ENCODE data around the gene CKMT2.
"Not testable (repeated sequence)": the region's sequence is repeated elsewhere in the genome, so short reads cannot be mapped to it uniquely, and the experiment has no call there.

The CKMT2 gene

GRCh38 chr5:81252904-81253303 is 19.8 kb downstream of the CKMT2 start:
- DNase-seq: no peak

- DNase-seq: no peak
Observed at GRCh38 chr5:81253875-81254274, 20.8 kb downstream of the CKMT2 start.

- no peak for DNase-seq
Observed at GRCh38 chr5:81254886-81255559, 21.9 kb downstream of the CKMT2 start.

GRCh38 chr5:81256766-81257165 is 23.6 kb downstream of the CKMT2 start:
- no peak for DNase-seq

GRCh38 chr5:81262796-81263195 is 29.7 kb downstream of the CKMT2 start:
- not testable (repeated sequence) for DNase-seq

- no peak for DNase-seq
Observed at GRCh38 chr5:81265101-81265500, 32.0 kb downstream of the CKMT2 start.

- DNase-seq: no peak
Observed at GRCh38 chr5:81268521-81269196, 35.5 kb downstream of the CKMT2 start.

GRCh38 chr5:81269751-81270393 is 36.8 kb downstream of the CKMT2 start:
- no peak for DNase-seq

GRCh38 chr5:81270394-81271027 is 37.4 kb downstream of the CKMT2 start:
- DNase-seq: not testable (repeated sequence)

GRCh38 chr5:81283976-81284375 is 50.9 kb downstream of the CKMT2 start:
- DNase-seq: no peak

GRCh38 chr5:81286059-81286617 is 53.0 kb downstream of the CKMT2 start:
- DNase-seq: peak in 1 of 5 experiments; percentile 55

- DNase-seq: peak in 1 of 5 experiments; percentile 68
Observed at GRCh38 chr5:81288021-81288433, 54.9 kb downstream of the CKMT2 start.

GRCh38 chr5:81290146-81290545 is 57.0 kb downstream of the CKMT2 start:
- DNase-seq: no peak

- DNase-seq: no peak
Observed at GRCh38 chr5:81292130-81292529, 59.0 kb downstream of the CKMT2 start.

- peak in 1 of 5 experiments; percentile 70 for DNase-seq
Observed at GRCh38 chr5:81294021-81294420, 60.9 kb downstream of the CKMT2 start.

- peak in 1 of 5 experiments; percentile 67 for DNase-seq
Observed at GRCh38 chr5:81297531-81297930, 64.4 kb downstream of the CKMT2 start.

- DNase-seq: no peak
Observed at GRCh38 chr5:81300921-81301270, 67.8 kb downstream of the CKMT2 start.

GRCh38 chr5:81301271-81302015 is 68.3 kb downstream of the CKMT2 start, which contains the start of gene ZCCHC9:
TSS of gene ZCCHC9 (plus strand) at chr5:81301587. CDS start at chr5:81304758, 3,171 bp downstream.
- peak; percentile 83 to 98 (median 88) for DNase-seq

- no peak for DNase-seq
Observed at GRCh38 chr5:81302596-81302995, 69.5 kb downstream of the CKMT2 start.

GRCh38 chr5:81303563-81303962 is 70.4 kb downstream of the CKMT2 start:
- DNase-seq: no peak

GRCh38 chr5:81305785-81306184 is 72.7 kb downstream of the CKMT2 start:
- DNase-seq: no peak

GRCh38 chr5:81308836-81309235 is 75.7 kb downstream of the CKMT2 start:
- no peak for DNase-seq

Measured in T-helper 2 cell (primary cell).